CMK (cell line): ENCODE results near the gene GPR68.
"Not testable (repeated sequence)": the region's sequence is repeated elsewhere in the genome, so short reads cannot be mapped to it uniquely, and the experiment has no call there.

Experiments used
- DNase-seq: peaks from one replicate; pipeline ENCODE4 v3.0.0-alpha.2; 2010; ENCODE audit warnings: low read depth

Gene GPR68

DNA sequence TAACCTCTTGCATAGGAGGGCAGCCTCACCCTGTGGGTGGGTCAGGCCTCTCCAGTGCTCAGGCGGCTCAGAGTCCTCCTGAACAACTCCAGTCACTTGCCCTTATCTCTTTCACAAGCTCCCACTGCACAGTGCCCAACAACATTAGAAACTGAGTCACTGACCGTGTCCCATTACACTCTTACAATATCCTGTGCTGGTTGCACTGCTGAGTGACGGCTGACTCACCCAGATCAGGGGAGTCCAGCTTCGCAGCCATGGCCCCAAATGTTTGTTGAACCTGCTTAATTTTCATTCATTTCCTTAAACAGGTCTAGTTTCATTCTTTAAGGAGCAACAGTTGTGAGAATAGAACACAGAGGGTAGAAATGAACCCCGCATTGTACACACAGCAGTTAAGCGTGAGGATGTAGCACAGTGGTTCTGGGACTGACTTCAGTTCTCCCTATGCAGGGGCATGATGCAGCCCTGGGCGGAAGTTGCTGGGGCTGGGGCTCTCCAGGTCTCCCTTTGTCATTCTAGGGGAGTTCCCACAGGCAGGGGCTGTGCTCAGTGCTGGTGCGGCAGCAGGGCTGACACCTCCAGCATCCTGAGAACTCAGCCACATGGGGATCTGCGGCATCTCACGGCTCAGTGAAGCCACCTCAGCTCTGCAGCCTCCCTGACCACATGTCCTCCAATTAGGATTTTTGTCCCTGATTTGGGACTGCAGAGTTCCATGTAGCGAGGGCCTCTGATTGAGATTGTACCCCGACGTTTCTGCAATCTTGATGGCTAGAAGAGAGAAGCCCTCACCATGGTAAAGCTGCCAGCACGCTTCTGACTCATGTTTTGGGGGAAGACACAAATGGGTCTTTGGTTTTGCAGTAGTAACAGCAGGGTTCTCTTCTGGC, 16.1 kb downstream of the GPR68 start:
- no peak for DNase-seq

DNA sequence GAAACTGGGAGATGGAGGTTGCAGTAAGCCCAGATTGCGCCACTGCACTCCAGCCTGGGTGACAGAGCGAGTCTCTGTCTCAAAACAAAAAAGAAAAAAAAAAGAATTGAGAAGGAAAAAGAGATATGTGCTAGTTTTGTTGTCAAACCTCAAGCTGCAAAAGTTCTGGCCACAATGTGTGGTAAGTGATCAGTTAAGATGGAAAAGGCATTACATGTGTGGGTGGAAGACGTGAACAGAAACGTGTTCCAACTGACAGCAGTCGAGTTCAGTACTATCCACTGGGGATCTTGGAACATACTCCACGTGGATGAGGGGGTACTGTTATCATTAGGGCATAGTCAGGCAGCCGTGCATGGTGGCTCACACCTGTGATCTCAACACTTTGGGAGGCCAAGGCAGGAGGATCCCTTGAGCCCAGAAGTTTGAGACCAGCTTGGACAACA, 17.3 kb downstream of the GPR68 start:
- DNase-seq = no peak

DNA sequence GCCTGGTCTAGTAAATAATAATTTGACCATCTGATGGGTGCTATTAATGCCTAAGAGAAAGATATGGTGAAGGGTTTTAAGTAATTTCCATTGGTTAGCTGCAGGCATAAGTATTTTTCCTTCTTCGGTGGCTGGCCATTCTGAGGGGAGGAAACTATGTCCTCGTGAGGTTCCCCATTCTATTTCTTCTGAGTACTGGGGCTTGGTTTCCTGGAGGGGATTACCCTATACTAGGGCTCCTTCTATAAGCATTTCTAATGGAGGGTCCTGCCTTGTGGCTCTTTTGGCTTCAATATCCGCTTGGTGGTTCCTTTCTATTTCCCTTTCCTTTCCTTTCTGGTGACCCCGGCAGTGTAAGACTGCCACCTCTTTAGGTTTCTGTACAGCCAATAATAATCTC, 18.1 kb downstream of the GPR68 start:
- DNase-seq = not testable (repeated sequence)

DNA sequence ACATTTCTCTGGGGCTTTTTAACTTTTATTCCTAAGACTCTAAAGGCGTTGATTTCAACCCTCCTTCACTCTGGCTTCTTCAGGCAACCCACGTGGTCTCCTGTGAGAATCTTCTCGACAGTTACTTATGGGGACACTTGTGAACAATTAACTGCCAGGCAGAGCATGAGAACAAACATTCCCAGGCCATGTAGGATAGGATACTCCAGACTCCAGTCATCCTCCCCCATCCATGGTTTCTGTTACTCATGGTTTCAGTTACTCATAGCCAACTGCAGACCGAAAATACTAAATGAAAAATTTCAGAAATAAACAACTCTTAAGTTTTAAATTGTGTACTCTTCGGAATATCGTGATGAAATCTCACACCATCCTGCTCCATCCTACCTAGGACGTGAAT, 19.5 kb downstream of the GPR68 start:
- DNase-seq = no peak

DNA sequence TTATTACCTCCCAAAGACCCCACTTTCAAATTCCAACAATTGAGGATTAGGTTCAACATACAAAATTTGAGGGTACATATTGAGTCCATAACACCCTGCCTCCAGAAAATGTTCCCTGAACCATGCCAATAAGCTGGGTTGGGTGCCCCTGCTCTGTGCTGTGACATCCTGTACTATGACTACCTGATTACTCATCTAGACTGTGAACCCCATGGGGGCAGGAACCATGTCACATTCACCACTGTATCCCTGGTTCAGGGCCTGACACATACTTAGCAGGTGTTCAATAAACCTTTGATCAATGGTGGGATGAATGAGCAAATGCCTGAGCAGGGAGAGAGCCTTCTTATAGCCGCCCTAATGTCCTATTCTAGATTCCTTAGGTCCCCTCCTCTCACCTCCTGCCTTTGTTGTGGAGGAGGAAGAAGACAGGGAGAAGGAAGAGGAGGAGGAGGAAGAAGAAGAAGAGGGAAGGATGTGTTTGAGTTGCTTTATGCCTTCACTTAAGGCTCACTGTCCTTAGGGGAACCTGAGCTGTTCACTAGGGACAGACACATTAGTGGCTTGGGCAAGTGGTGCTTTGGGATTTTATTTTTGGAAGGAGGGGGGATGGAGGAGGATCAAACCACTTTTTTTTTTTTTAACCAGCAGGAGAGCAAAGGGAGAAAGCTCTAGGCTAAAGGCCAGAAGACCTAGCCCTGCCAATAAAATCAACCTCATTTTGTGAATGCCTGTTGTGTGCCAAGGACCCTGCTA, 21.3 kb downstream of the GPR68 start:
- DNase-seq = no peak

DNA sequence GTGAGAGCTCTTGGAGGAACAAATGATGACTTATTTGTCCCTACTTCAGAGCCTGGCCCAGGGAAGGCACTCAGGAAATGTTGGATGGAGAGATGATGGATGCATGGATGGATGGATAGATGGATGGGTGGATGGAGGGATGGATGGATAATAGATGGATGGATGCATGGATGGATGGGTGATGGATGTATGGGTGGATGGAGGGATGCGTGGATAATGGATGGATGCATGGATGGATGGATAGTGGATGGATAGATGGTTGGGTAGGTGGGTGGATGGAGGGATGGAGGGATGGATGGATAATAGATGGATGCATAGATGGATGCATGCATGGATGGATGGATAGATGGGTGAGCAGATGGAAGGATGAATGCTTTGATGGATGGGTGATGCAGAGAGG, 23.2 kb downstream of the GPR68 start:
- DNase-seq = no peak

DNA sequence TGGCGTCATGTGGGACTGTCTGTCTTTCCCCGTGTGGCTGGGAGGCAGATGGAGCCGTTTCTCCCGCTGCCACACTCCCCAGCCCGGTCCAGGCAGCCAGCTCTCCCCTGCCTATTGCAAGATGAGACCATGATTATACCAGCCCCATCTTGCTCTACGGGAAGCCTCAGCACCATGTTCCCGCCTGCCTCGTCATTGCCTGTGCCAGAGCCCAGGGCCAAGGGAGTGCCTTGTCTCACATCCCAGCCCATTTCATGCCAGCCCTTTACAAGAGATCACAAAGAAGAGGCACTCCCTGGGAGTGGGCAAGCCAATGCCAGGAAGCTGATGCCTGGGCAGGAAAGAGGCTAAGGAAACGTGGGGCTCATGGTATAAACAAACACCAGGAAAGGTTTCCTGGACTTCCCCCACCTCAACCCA, 23.9 kb downstream of the GPR68 start:
- no peak for DNase-seq

DNA sequence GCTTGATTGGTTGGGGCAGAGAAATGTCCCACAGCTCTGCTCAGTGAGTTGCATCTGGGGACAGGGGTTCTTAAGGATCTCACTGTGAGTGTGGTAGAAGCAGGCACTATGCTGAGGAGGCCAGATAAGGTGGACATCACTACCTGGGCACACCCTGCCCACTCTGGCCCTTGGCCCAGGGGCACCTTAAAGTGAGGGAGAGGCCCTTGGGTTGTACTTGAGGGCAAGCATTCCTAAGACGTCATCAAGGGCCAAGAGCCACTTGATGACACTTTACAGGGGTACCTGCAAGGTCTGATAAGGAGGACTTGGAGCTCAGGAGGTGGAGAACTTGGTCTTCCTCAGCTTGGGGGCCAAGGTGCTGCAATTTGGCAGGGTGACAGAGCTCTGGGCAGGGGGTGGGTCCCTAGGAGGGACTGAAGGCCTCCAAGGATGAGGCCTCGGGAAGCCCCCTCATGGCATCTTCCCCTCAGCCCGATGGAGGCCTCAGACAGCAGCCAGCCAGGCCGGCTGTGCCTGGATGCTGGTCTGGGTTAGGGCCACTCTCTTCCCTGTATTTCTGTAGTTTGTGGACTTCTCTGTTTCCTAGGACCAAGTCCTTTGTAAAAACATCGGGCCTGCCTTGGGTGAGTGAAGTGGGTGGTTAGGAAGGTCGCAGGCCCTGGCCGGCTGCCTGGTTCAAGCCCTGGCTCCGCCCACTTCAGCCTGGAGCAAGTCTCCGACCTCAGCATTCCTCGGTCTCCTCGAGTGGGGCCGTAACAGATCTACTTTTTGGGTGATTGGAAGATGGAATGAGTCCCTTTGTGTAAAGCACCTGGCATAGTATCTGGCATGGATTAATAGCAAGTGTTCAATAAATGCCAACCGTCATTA, 24.8 kb downstream of the GPR68 start:
- no peak for DNase-seq

DNA sequence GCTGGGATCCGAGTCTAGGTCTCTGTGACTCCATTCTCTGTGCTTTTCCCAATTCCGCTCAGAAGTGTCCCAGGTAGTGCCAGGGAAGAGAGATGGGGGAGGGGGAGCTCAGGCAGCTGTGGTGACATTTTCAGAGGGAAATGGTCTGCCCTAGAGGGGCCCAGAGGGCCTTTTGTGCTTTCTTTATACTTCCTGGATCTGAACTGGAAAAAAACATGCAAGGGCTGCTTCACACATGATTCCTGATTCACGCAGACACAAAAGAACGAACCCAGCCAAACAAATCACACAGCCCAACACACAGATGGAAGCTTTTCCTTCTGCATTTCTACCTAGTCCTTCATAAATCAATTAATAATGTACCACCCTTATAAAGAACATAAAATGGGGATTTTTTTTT, 26.5 kb downstream of the GPR68 start:
- DNase-seq = no peak

DNA sequence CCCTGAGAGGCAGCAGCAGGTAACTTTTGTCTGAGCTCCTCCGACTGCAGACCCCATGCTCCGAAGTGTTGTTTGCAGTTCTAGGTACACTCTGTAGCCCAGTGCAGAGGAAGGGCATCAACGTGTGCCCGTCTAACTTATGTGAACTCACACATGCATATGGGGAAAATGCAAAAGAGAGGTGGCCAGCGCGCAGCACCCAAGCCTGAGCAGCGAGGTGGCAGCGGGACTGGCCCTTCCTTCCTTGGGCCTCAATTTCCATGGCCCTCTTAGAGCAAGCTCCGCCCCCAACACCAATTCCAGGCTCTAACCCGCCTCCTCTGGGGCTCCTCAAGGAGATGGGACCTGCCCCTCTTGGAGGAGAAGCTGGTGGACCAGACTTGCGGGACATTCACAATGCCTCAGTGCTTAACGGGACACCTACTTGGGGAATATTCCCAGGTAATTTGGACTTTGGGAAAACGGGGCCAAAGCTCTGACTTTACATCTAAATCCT, 27.7 kb downstream of the GPR68 start:
- no peak for DNase-seq

DNA sequence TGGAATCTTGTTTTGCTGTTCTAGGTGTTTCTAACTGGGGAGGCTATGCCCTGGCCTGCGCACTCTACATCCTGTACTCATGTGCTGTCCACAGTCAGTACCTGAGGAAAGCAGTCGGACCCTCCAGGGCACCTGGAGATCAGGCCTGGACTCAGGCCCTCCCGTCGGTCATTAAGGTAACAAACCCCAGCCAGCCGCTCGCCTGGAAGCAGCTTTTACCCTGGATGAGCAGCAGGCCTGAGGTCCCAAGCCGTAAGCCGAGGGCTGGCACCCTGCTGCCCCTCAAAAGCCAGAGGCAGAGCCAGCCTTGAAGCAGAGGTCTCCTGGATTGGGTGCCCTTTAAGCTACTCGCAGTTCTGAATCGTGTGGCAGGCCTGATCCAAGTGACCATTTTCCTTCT, 29.1 kb downstream of the GPR68 start:
- no peak for DNase-seq

DNA sequence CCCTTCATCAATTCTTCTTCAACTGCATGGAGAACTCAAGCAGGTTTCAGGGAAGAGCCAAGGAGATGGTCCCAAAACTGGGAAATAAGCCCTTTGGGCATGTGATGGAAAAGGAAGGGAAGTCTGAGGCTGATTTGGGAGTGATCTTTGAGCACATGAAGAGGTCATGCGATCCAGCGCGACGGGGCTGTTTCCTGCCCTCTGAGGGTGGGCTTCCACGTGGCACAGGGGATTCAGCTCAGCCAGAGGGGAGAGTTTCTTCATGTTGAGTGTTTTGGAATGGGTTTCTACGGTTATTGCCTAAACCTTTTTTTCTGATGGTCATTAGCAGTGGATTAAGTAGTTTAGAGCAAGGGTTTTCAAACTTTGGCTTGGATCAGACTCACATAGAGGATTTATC, 30.2 kb downstream of the GPR68 start:
- DNase-seq = no peak

DNA sequence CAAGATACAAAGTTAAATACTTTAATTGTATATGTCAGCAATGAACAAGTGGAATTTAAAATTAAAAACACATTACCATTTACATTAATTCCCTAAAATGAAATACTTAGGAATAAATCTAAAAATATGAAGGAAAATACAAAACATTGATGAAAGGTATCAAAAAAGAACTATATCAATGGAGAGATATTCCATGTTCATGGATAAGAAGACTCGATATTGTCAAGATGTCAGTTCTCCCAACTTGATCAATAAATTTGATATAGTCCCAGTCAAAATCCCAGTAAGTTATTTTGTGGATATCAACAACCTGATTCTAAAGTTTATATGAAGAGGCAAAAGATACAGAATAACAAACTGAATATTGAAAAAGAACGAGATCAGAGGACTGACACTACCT, 33.5 kb downstream of the GPR68 start:
- DNase-seq = no peak

DNA sequence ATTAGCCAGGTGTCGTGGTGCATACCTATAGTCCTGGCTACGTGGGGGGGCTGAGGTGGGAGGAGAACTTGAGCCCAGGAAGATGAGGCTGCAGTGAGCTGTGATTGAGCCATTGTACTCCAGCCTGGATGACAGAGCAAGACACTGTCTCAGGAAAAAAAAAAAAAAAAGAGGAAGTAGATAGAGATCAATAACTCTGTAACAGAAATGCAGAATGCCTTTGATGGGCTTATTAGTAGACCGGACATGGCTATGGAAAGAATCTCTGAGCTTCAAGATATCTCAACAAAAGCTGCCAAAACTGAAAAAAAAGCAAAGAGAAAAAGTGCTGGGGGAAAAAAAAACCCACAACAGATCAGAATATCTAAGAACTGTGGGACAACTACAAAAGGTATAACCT, 37.5 kb downstream of the GPR68 start:
- no peak for DNase-seq

DNA sequence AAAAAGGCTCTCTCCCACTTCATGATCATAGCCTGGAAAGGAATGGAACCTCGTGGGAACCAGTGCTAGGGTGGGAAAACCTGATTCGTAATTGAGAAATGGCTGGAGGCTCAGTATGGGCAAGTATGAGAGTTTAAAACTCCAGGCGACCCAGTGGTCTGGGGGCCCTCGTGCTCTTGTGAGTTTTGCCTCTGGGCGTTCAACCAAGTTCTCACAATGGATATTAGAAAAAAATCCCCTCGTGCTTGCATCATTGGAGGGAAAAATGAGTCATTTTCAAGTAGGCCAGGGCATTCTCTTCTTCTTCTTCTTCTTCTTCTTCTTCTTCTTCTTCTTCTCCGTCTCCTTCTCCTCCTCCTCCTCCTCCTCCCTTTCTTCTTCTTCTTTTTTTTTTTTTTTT, 39.0 kb downstream of the GPR68 start:
- DNase-seq = no peak

DNA sequence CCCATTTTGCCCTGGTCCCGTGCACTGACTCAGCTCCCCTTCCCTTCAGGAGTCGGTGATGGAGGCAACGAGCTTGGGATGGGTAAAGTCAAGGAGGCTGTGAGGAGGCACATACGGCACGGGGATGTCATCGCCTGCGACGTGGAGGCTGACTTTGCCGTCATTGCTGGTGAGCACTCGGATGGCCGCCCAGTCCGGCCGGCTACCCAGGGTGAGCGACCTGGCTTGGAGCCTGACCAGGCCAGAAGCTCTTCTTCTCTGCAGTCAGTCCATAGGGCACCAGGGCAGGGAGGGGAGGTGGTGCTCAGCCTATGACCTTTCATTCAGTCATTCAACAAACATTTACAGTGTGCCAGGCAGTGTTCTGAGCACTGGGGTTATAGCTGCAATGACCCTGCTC, 39.8 kb downstream of the GPR68 start:
- no peak for DNase-seq

DNA sequence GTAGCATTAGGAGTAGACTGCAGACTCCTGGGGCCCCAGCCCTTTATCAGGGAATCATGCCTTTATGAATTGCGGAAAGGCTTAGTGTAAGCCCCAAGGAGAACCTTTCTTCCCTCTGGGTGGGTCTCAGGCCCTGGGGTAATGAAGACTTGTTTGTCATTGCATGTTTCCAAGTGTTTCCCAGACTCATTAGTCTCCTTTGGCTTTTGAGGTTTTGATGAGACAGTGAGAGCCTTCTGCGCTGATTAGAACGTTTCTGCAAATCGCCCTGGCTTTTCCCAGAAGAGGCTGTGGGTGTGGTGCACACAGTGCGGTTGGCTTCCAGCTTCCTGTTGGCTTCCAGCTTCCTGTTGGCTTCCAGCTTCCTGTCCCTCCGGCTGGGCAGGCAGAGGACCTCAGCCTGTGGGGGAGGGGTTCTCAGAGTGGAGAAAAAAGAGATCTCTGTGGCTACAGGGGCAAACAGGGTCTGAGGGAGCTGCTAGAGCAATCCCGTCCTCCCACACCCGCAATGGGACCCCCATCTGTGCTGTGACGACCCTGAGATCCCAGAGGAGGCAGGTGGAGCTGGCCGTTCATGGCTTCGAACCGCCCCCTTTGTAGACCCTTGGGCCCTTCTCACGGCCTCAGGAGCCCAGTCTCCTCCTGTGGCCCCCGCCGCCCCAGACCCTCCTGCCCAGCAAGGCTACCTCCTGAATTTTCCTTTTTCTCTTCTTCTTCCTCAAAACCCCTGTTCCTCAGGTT, 42.1 kb downstream of the GPR68 start:
- peak; percentile 83 for DNase-seq

DNA sequence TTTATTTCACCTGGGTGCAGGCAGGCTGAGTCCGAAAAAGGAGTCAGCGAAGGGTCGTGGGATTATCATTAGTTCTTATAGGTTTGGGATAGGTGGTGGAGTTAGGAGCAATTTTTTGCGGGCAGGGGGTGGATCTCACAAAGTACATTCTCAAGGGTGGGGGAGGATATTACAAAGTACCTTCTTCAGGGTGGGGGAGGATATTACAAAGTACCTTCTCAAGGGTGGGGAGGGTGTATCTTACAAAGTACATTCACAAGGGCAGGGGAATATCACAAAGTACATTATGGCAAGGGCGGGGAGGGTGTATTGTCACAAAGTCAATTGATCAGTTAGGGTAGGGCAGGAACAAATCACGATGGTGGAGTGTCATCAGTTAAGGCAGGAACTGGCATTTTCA, 43.7 kb downstream of the GPR68 start:
- DNase-seq = not testable (repeated sequence)

DNA sequence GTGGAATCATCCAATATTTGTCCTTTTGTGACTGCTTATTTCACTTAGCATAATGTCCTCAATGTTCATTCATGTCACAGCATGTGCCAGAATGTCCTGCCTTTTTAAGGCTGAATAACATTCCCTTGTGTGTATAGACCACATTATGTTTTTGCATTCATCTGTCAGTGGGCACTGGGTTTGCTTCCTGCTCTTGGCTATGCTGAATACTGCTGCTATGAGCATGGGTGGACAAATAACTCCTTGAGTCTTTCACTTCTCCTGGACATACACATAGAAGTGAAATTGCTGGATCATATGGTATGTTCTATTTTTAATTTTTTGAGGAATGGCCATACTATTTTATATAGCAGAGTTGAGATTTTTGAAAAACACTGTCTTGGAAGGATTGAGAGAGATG, 46.9 kb downstream of the GPR68 start:
- DNase-seq = no peak

DNA sequence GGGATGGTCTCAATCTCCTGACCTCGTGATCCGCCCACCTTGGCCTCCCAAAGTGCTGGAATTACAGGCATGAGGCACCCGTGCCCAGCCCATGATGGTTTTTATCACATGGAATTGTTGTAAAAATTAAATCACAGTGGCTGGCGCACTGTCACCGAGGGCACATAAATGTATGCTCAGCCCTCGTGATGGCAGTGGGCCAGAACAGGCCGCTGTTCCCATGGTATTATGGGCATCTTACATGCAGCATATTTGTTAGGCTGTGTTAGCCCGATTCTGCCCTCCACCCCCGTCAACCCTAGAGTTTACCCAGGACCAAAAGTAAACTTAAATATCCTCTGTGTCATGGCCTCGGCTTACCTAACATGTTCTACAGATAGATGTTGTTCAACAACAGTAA, 48.6 kb downstream of the GPR68 start:
- no peak for DNase-seq

DNA sequence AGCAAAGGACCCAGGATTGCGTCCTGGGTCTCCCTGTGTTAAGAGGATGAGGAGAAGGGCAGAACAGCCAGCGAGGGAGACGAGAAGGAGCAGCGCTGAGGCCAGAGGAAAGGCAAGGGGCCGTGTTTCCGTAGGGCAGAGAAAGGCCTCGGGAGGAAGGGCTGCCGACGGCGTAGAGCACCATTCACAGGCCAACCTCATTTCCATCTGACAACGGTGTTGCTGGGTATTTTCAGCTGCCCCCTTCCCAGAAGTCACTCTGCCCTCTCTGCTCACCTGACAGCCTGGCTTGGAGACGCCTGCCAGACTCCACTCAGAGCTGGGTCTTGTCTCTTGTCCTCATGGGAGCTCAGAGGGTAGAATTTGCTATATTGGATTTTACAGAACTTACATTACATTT, 51.4 kb downstream of the GPR68 start:
- no peak for DNase-seq

DNA sequence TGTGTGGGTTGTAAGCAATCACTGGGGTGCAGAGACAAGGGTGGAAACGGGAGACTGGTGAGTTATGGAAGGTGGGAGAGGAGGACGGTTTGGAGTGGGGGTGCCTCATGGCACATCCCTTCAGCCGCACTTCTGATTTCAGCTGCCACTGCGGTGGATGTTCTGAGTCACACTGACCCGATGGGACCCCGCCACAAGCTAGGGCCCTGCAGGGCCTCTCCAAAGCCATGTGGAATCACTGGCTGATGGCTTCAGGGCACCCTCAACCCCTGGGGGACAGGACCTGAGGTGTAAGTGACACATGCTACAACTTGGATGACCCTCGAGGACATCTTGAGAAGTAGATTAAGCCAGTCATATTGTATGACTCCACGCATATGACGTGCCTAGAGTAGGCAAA, 53.7 kb downstream of the GPR68 start:
- DNase-seq = no peak
